Ureter (tissue), 1 donor: Measurements from ENCODE around the gene KRTAP10-8. TPM values are rescaled to one million over a fixed set of nuclear protein-coding genes. Genes with fewer than 3 reads are reported as not detected.
"Not testable (repeated sequence)": the region's sequence is repeated elsewhere in the genome, so short reads cannot be mapped to it uniquely, and the experiment has no call there.

Source experiments
- DNase-seq: peaks from one replicate; pipeline ENCODE4 v3.0.0-alpha.2; 2020; ENCODE audit warnings: low spot score
- total RNA-seq: library from RNA; stranded (reverse); gene quantifications from one replicate; pipeline ENCODE4 v1.2.4, GENCODE V29; 2023
- donor health status: DM: yes; HTN: yes; CAD: no.

The KRTAP10-8 gene
- total RNA-seq, 1 donor from 2014 or later: not detected

DNA sequence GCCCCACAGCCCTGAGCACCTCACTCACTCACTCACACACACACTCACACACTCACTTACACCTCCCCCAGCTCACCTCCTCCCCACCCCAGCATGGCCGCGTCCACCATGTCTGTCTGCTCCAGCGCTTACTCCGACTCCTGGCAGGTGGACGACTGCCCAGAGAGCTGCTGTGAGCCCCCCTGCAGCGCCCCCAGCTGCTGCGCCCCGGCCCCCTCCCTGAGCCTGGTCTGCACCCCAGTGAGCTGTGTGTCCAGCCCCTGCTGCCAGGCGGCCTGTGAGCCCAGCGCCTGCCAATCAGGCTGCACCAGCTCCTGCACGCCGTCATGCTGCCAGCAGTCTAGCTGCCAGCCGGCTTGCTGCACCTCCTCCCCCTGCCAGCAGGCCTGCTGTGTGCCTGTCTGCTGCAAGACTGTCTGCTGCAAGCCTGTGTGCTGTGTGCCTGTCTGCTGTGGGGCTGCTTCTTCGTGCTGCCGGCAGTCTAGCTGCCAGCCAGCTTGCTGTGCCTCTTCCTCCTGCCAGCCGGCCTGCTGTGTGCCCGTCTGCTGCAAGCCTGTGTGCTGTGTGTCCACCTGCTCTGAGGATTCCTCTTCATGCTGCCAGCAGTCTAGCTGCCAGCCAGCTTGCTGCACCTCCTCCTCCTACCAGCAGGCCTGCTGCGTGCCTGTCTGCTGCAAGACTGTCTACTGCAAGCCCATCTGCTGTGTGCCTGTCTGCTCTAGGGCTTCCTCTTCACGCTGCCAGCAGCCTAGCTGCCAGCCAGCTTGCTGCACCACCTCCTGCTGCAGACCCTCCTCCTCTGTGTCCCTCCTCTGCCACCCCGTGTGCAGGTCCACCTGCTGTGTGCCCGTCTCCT, 34.7 kb downstream of the KRTAP10-8 start, which contains the start of gene KRTAP10-11:
Gene KRTAP10-11 (plus strand): TSS at position 49 of the 856 bp plus-strand sequence. CDS start 45 bp downstream, at position 94.
- DNase-seq: not testable (repeated sequence)

- no peak for DNase-seq
Observed at GRCh38 chr21:44647222-44647552, 35.3 kb downstream of the KRTAP10-8 start.

GRCh38 chr21:44648557-44649311, 36.9 kb downstream of the KRTAP10-8 start:
- no peak for DNase-seq

DNA sequence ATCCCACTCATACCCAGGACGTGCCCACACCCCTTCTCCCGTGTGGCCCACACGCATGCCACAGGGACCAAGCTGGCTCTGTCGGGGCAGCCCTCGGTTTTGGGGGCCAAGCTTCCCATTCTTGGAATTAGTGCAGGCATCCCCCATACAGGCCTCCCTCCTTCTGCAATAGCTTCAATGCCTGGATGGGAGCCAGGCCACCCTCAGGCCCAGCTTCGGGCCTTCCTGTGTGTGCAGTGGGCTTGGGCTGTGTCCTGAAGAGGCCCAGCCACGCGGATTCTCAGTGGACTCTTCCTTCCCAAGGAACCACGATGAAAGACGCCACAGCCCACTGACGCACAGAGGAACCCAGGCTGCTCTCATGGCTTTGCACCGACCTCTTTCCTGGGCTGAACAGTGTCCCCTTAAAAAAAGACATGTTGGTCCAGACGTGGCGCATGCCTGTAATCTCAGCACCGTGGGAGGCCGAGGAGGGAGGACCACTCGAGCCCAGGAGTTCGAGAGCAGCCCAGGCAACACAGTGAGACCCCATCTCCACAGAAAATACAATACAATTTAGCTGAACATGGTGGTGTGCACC, 37.7 kb downstream of the KRTAP10-8 start:
- DNase-seq: no peak

GRCh38 chr21:44650265-44650972, 38.5 kb downstream of the KRTAP10-8 start:
- no peak for DNase-seq

- no peak for DNase-seq
Observed at GRCh38 chr21:44650973-44651675, 39.2 kb downstream of the KRTAP10-8 start.

DNA sequence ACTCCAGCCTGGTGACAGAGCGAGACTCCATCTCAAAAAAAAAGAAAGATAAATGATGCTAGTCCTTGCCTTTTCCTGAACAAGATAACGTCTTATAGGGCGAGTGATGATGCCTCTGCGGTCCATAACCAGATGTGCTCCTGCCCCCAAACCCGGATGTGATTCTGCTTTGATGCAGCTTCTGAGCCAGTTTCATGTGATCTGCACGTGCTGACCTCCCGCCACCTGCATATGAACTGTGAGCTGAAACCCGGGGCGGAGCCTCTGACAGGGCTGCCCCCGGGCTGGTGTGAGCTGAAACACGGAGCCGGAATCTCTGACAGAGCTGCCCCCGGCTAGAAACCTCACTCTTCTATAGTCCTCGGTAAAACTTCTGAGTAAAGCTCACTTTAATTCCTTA, 41.2 kb downstream of the KRTAP10-8 start:
- DNase-seq: no peak

GRCh38 chr21:44653656-44654575, 42.0 kb downstream of the KRTAP10-8 start:
- DNase-seq: no peak

- DNase-seq: no peak
Observed at GRCh38 chr21:44654576-44655175, 42.8 kb downstream of the KRTAP10-8 start, which contains the start of gene KRTAP12-4. KRTAP12-4 (minus strand) TSS chr21:44654659; CDS start chr21:44654614, 45 bp downstream.

- no peak for DNase-seq
Observed at GRCh38 chr21:44656868-44657267, 45.0 kb downstream of the KRTAP10-8 start.

DNA sequence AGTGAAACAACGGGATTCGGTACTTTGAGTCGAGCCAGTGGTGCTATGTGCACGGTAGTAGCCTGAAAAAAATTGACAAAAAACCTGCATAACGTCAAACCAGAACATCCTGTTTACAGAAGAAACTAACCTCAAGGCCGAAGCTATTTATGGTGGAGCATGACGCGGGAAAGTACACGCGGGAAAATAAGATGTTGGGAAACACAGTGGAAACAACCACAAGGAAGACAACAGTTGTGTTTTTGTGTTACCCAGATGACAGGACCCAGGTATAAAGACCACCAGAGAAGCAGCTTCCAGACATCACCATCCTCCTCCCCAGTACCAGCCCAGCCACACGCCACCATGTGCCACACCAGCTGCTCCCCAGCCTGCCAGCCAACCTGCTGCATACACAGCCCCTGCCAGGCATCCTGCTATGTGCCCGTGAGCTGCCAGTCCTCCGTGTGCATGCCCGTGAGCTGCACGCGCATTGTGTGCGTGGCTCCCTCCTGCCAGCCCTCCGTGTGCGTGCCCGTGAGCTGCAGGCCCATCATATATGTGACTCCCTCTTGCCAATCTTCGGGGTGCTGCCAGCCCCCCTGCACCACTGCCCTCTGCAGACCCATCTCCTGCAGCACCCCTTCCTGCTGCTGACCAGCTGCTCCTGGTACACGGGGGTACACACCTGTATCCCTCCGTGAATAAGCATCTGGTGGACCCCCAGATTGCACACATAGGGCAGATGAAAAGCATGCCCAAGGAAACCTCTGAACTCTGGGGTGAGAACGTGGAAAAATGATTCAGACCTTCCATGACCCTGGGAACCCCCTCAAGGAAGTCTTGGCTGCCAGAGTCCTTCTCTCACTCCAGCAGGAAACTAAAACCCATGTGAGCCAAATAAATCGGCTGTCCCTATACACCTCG, 46.0 kb downstream of the KRTAP10-8 start, which contains the start of gene KRTAP12-3:
Gene KRTAP12-3 (plus strand): TSS at position 298 of the 906 bp plus-strand sequence. CDS start 48 bp downstream, at position 346.
- DNase-seq: no peak

DNA sequence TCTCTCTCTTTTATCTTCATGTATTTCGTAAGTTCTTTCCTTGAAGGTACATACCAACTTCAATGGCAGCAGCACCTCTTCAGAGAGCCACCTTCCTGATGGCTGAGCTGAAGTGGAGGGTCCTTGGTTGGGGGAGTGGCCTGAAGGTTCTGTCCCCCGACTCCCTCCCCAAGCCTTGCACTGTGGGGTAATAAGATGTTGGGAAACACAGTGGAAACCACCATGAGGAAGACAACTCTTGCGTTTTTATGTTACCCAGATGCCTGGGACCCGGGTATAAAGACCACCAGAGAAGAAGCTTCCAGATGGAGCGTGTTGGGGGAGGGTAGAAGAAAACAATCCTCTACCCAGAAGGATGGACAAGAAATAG, 46.6 kb downstream of the KRTAP10-8 start:
- no peak for DNase-seq

- no peak for DNase-seq
Observed at GRCh38 chr21:44658913-44659595, 47.2 kb downstream of the KRTAP10-8 start.

DNA sequence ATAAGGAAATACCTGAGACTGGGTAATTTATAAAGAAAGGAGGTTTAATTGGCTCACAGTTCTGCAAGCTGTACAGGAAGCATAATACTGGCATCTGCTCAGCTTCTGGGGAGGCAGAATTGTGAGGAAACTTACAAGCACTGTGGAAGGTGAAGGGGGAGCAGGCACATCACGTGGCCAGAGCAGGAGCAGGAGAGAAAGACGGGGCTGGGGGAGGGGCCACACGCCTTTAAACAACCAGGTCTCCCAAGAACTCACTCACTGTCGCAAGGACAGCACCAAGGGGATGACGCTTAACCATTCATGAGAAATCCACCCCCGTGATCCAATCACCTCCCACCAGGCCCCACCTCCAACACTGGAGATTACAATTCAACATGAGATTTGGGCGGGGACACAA, 49.7 kb downstream of the KRTAP10-8 start:
- not testable (repeated sequence) for DNase-seq
